OCI-LY1 (cell line): Measurements from ENCODE around the gene FCN3.

Experiments
- H2AFZ ChIP-seq: fragments of 200-600 bp; sonication (generic), shearing (Covaris generic); 2 replicates; pipeline ENCODE4 v1.6.0; 2014; ENCODE audit warnings: antibody characterized with exemption, mild to moderate bottlenecking, low read length
- H3F3A ChIP-seq: fragments of 200-600 bp; sonication (generic), shearing (Covaris generic); 2 replicates; pipeline ENCODE4 v1.6.0; 2014; ENCODE audit warnings: mild to moderate bottlenecking, antibody characterized with exemption, low read length, moderate library complexity; ENCODE audit not compliant: insufficient read depth
- H3K27ac ChIP-seq: fragments of 200-600 bp; sonication (generic); 2 replicates; pipeline ENCODE4 v1.5.1; 2014; ENCODE audit warnings: low read length, mixed run types, mild to moderate bottlenecking, low read depth; ENCODE audit not compliant: poor library complexity, severe bottlenecking
- H3K27me3 ChIP-seq: fragments of 200-600 bp; sonication (generic); 2 replicates; pipeline ENCODE4 v1.6.0; 2014; ENCODE audit warnings: antibody characterized with exemption, mild to moderate bottlenecking, low read length, moderate library complexity; ENCODE audit not compliant: insufficient read depth
- H3K36me3 ChIP-seq: fragments of 200-600 bp; sonication (generic); 2 replicates; pipeline ENCODE4 v1.6.1; 2014; ENCODE audit warnings: mild to moderate bottlenecking, antibody characterized with exemption, low read length, moderate library complexity, mixed read lengths; ENCODE audit not compliant: insufficient read depth
- H3K4me1 ChIP-seq: fragments of 200-600 bp; sonication (generic); 2 replicates; pipeline ENCODE4 v1.5.1; 2014; ENCODE audit warnings: mild to moderate bottlenecking, low read length, moderate library complexity; ENCODE audit not compliant: insufficient read depth, severe bottlenecking
- H3K4me2 ChIP-seq: fragments of 200-600 bp; sonication (generic), shearing (Covaris generic); 2 replicates; pipeline ENCODE4 v1.6.1; 2014; ENCODE audit warnings: low read length
- H3K4me3 ChIP-seq: fragments of 200-600 bp; sonication (generic); 2 replicates; pipeline ENCODE4 v1.5.1; 2014; ENCODE audit warnings: low read length, low read depth, mild to moderate bottlenecking, mixed read lengths; ENCODE audit not compliant: poor library complexity, severe bottlenecking
- H3K79me2 ChIP-seq: fragments of 200-600 bp; shearing (Covaris generic); 2 replicates; pipeline ENCODE4 v1.6.1; 2016; ENCODE audit warnings: mixed run types, low read length, mixed read lengths; ENCODE audit not compliant: insufficient read depth
- H3K9ac ChIP-seq: fragments of 200-600 bp; sonication (generic), shearing (Covaris generic); 2 replicates; pipeline ENCODE4 v1.6.1; 2014; ENCODE audit warnings: mild to moderate bottlenecking, low read length, mixed read lengths
- H3K9me2 ChIP-seq: fragments of 200-600 bp; sonication (generic), shearing (Covaris generic); 2 replicates; pipeline ENCODE4 v1.6.1; 2014; ENCODE audit warnings: low read depth, mild to moderate bottlenecking, low read length, mixed read lengths
- H3K9me3 ChIP-seq: fragments of 200-600 bp; shearing (Covaris generic); 2 replicates; pipeline ENCODE4 v1.6.1; 2014; ENCODE audit warnings: low read length, mixed read lengths
- H4K20me1 ChIP-seq: fragments of 200-600 bp; sonication (generic), shearing (Covaris generic); 2 replicates; pipeline ENCODE4 v1.6.0; 2016; ENCODE audit warnings: mild to moderate bottlenecking, low read length; ENCODE audit not compliant: insufficient read depth
- CTCF ChIP-seq: fragments of 200-600 bp; sonication (generic), shearing (Covaris generic); IDR thresholded peaks from 2 replicates; pipeline ENCODE4 v1.5.1; 2017; ENCODE audit warnings: mild to moderate bottlenecking, antibody characterized with exemption, low read length, moderate library complexity, mixed read lengths
- EZH2 ChIP-seq: fragments of 200-600 bp; sonication (generic), shearing (Covaris generic); IDR thresholded peaks from 2 replicates; pipeline ENCODE4 v1.8.0; 2017; ENCODE audit warnings: borderline replicate concordance, mixed run types, mild to moderate bottlenecking, antibody characterized with exemption, low read length, moderate library complexity, mixed read lengths

Gene FCN3

GRCh38 chr1:27397110-27397509, 22.5 kb upstream of the FCN3 start:
- Histone ChIP-seq H3K27ac (no peak overlapping the region), H3K9ac (no peak overlapping the region), H3K9me3 (no peaks in the 10 kb centered on the region), H4K20me1 (no peaks in the 10 kb centered on the region), H2AFZ (no peak overlapping the region), H3F3A (no peaks in the 10 kb centered on the region), H3K4me1 (peaks cover 10% of the 10 kb centered on the region), H3K36me3 (no peaks in the 10 kb centered on the region), H3K27me3 (no peaks in the 10 kb centered on the region), H3K4me3 (no peak overlapping the region), H3K9me2 (no peaks in the 10 kb centered on the region), H3K79me2 (no peaks in the 10 kb centered on the region), H3K4me2 (no peak overlapping the region)
- no peak for TF ChIP-seq CTCF
- no peak for TF ChIP-seq EZH2

- TF ChIP-seq EZH2 (no peak), CTCF (peak; percentile 95)
- no peaks in the 10 kb centered on the region for H3K36me3 ChIP-seq
- no peaks in the 10 kb centered on the region for H3K27me3 ChIP-seq
- H3K79me2 ChIP-seq: no peaks in the 10 kb centered on the region
- H3F3A ChIP-seq: no peaks in the 10 kb centered on the region
- no peak overlapping the region for H3K9ac ChIP-seq
- H4K20me1 ChIP-seq: no peaks in the 10 kb centered on the region
- H3K4me1 ChIP-seq: peaks cover 18% of the 10 kb centered on the region
- H2AFZ ChIP-seq: no peak overlapping the region
- no peak overlapping the region for H3K27ac ChIP-seq
- H3K4me2 ChIP-seq: no peak overlapping the region
- H3K9me3 ChIP-seq: no peaks in the 10 kb centered on the region
- H3K4me3 ChIP-seq: no peak overlapping the region
- H3K9me2 ChIP-seq: no peaks in the 10 kb centered on the region
These were observed 21.0 kb upstream of the FCN3 start for GRCh38 chr1:27395441-27396195.

GRCh38 chr1:27394925-27395324, 20.3 kb upstream of the FCN3 start:
- no peak overlapping the region for H3K4me3 ChIP-seq
- H3K79me2 ChIP-seq: no peaks in the 10 kb centered on the region
- H3K9me2 ChIP-seq: no peaks in the 10 kb centered on the region
- H3K36me3 ChIP-seq: no peaks in the 10 kb centered on the region
- no peak overlapping the region for H2AFZ ChIP-seq
- no peak overlapping the region for H3K27ac ChIP-seq
- peaks cover 18% of the 10 kb centered on the region for H3K4me1 ChIP-seq
- H3K27me3 ChIP-seq: no peaks in the 10 kb centered on the region
- H3K9me3 ChIP-seq: no peaks in the 10 kb centered on the region
- no peaks in the 10 kb centered on the region for H4K20me1 ChIP-seq
- no peak overlapping the region for H3K9ac ChIP-seq
- TF ChIP-seq EZH2 (no peak), CTCF (no peak)
- no peaks in the 10 kb centered on the region for H3F3A ChIP-seq
- no peak overlapping the region for H3K4me2 ChIP-seq
